Activated gamma-delta T cell (primary cell): ENCODE results near the gene PCGF3.

Experiments used
- DNase-seq: peaks from one replicate; lab custom pipeline; 2025; lab: John Stamatoyannopoulos, UW

The PCGF3 gene

DNA sequence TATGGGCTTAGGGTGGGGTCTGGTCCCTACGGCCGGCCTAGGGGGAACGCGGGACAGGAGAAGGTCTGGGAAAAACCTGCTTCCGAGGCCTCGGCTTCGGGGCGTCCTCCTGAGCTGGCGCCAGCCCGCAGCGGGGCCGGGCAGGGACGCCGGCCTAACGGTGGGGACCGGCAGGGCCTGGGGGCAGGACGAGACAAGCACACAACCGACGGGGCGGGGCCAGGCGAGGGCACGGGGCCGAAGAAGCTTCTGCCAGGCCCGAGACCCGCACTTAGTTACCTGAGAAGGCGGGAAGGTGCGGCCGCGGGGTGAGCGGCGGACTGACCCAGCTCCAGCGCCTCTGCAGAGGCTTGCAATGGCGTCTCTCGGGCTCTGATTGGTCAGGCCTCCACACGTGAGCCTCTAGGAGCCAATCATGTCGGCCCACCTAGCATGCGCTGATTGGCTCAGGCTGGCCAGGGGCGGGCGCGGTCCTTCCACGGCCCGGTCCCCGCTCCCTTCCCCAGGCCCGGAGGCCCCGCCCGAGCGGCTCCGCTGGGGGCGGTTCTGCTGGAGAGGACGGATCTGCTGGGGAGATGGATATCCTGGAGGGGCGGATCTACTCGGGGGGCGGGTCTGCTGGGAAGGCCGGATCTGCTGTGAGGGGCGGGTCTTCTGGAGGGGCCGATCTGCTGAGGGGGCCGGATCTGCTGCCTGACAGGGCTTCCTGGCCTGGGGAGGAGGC, 76.0 kb downstream of the PCGF3 start:
- peak; percentile 96 for DNase-seq

DNA sequence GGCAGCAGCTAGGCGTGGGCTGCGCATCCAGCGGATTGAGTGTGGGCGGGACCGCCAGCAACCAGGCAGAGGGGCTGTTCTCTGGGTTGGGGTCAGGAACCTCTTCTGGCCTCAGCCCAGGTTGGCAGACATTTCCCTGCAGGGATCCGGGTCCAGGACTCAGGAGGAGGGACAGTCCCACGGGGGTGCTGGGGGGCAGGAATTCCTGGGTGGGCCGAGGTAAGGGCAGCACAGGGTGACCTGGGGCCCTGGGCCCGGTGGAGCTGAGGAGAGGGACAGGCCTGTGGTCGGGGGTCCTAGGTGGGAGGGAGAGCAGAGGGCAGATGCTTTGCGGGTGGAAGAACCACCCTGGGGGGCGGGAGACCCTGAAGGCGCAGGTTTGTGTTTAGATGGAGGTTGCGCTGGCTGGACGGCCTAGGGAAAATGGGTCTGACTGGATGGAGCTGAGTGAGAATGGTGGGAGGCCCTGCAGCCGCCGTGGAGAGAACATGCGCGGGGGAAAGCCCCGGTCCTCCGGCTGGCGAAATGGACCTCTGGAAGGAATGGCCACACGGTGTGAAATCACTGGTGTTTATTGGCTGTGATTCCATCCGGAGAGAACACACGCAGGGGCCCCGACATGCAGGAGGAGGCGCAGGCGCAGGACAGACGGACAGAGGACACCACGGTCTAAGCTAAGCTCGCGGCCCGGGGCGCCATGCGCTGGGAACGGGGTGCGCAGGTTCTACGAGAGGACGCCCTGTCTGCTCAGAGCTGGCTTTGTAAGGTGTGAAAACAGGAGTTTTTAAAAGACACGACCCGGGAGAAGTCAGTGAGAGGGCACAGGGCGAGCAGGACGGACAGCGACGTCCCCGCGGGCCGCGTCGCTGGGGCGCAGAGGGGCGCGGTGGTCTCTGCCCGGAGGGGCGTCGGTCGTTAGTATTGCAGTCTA, 79.0 kb downstream of the PCGF3 start:
- no peak for DNase-seq

DNA sequence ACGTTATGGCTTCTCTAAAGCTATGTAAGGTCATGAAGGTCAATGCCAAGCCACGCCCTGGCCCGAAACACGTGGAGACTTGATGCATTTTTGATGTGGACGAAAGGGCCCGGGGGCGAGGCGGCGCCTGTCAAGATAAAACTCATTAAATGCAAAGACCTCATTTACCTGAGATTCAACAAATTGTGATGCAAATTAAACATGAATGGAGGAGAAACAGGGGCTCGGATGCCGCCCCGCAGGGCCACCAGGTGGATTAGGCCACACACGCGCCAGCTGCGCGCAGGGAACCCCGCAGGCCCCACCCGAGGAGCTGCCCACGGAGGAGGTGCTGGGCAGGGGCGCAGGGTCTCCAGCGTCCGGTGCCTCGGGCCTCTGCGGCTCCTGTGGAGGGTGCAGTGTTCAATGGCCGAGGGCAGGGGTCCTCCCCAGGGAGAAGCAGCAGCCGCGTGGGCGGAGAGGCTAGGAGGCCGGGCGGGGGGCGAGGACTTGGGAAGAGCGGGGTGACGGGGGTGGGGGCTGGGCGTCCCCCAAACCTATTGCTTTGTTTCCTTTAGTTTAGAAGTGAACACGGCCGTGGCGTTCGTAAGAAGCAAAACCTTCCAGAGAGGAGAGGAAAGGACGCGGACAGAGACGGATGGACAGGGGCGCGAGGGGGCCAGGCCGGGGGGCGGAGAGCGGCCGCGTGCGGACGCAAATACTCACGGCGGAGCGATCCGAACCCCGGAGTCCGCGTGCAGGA, 79.9 kb downstream of the PCGF3 start:
- DNase-seq: no peak

DNA sequence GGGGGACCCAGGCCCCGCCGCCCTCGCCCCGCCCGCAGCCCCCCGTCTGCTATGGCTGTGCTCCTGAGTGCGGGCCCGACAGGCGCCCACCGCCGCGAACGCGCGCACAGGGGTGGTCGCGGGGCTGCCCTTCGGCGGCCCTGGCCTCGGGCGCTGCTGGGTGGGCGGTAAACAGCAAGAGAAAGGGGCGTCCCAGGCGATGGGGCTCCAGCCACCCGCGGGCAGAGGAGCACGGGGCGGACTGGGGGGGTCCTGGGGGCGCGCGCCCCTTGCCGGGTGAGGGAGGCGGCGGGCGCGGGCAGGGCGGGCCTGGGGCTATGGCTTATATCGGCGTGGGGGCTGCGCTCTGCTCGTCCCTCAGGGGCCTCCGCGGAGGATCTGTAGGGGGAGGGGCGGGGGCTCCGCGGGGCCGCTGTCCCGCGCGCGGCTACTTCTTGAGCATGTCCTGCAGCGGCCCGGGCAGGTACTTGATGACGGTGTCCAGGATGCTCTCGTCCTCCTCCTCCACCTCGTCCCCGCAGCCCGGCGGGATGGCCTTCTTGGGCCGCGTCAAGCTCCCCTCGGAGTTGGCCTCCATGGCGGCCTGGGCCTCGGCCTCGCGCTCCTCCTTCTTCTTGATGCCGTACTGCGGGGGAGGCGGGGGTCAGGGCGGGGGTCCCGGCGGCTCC, 80.6 kb downstream of the PCGF3 start:
- no peak for DNase-seq

DNA sequence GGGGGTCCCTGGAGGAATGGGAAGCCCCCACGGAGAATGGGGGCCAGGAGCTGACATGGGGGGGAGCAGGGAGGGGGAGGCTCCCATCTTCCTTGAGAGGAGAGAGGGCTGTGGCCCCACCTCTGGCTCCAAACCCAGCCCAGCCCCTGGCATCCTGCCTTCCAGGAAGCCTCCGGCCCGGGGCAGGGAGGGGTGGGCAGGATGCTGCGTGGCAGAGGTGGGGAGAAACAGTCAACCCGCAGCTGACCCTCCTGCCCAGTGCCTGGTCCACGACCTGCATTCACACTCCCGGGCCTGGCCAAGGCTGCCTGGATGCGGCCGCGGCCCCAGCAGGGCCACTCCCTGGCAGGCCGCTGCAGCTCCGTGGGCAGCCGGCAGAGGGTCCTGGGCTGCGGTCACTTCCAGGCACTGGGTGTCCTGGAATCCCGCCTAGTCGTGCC, 81.2 kb downstream of the PCGF3 start:
- no peak for DNase-seq

DNA sequence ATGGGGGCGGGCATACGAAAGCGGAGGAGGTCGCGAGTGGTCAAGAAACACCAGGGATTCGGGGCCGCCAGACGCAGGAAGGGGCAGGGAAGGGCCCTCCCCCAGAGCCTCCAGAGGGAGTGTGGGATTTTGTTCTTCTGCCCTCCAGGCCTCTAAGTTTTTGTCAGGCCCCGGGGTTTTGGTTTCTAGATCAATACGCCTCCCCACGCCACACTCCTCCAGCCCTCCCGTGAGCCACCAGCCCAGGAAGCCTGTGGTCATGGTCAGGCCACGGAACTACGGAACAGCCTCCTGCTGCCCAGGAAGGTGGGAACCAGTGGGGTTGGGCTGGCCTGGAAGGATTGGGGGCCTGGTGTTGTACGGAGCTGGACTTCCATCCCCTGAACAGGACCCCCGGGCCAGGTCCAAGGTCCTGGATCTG, 81.9 kb downstream of the PCGF3 start:
- DNase-seq: no peak

DNA sequence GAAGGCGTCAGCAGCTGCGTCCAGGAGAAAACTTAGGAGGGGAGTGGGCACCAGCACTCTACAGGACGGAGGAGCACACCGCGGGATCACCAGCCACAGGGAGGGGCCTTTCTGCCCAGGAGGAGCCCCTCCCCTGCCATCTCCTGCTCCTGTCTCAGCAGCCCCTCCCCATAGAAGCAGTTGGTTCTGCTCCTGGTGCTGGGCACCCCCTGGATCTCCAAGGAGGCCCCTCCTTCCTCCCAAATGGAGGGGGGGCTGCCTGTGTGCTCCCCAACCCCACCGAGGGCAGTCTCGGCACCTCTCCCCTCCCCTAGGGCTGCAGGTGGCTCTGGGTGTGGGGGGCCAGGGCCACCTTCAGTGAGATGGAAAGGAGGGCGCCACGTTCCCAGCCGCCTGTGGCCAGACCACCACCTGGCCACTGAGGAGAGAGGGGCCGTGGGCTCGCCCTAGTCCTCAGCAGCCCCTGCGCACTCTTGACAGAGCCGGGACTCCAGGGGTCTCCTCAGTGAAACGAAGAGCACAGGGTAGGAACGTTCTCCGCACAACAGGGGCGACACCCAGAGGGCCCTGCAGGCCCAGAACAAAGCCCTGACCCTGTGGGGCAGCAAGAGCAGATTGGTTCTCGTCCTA, 82.5 kb downstream of the PCGF3 start:
- DNase-seq: no peak

DNA sequence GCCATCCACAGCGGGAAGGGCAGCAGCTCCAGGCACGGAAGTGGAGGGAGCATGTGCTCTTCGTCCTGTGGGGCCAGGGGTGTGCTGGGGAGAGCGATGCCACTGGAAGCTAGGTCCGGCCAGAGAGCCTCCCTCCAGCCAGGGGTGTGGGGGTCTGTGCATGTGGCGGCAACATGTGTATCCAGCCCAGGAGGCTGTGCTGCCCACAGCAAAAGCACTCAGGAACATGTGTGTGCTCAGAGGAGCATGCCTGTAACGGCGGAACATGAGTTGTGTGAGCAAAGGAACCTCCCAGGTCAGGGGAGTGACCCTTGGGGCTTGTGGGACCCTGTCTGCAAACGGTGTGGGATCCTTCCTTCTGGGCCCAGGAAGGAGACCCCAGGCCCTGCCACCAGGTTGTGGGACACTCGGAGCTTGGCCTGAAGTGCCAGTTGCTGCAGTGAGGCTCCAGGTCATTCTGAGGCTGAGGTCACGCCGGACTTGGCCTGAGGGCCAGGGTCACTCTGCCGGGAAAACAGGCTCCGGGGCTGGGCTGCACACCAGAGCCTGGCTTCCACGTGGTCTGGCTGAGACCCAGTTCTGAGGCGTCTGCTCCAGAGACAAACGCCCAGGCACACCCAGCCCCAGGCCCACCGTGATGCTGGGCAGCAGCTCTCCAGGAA, 83.1 kb downstream of the PCGF3 start:
- no peak for DNase-seq

DNA sequence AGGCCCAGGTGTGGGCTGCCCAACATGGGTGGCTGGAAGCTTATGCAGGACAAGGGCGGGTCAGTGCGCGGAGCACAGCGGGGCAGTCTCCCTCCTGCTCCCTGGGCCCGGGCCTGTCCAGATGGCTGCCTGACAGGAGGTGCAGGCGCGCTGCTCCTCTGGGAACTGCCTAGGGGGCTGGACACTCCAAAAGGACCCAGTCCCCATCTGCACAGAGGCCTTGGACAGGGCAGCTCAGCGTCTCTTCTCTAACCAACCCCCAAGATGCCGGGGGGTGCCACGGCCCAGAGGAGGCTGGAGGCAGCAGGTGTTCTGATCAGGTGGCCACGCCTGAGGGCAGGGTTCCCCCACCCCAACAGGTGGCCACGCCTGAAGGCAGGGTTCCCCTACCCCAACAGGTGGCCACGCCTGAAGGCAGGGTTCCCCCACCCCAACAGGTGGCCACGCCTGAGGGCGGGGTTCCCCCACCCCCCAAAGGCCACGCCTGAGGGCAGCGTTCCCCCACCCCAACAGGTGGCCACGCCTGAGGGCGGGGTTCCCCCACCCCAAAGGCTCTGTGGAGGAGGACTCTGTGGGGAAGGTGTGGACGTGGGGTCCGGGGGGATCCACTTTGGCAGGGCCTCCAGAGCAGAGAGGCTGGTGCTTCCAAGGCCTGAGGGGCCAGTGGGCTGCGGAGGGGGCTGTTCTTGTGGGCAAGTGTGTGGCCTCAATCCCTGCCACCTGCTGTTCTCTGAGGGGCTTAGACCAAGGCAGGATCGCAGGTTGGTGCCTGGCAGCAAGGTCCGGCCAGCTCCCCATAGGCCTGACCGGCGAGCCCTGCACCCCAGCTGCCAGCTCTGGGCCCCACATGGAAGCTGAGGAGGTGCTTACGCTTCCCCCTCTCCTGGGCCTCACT, 84.2 kb downstream of the PCGF3 start:
- DNase-seq: no peak

DNA sequence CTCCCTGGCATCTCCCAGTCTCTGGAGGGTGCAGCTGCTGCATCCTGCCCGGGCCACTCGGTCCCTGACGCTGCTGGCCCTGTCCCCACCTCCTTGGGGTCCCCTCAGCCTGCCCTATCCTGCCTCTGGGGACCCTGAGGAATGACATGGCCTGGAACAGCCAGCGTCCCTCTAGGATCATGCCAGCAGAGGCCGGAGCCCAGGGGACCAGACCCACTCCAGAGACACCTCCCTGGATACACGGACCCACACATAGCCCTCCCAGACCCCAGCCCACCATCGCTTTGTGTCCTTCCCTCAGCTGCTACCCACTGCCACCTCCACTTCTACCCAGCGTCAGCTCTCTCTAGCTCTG, 84.8 kb downstream of the PCGF3 start:
- no peak for DNase-seq

DNA sequence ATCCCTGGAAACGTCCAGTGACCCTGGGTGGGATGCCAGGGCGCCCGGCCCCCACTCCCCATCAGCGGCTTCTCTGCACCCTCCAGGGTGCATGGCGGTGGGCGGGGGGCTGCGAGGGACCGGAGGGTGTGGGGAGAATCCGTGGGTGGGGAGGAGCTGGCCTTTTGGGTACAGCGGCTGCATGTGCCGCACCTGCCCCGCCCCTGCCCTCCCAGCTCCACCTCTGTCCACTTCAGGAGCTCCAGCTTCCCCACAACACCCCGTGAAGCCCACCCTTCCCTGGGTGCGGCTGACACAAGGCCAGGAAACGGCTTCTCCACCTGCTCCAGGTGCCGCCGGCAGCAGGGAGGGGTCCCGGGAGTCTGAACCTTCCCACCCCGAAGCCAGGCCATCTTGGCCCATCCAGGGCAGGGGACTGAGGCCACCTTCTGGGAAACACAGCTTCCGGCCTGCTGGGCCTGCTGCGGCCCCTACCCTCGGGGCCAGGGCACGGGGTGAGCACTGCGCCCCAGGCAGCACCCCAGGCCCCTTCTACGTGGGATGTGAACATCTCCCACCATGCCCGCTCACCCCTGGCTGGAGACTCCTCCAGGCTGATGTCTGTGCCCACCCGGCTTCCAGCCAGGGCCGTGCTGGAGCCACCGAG, 85.7 kb downstream of the PCGF3 start:
- DNase-seq: no peak

DNA sequence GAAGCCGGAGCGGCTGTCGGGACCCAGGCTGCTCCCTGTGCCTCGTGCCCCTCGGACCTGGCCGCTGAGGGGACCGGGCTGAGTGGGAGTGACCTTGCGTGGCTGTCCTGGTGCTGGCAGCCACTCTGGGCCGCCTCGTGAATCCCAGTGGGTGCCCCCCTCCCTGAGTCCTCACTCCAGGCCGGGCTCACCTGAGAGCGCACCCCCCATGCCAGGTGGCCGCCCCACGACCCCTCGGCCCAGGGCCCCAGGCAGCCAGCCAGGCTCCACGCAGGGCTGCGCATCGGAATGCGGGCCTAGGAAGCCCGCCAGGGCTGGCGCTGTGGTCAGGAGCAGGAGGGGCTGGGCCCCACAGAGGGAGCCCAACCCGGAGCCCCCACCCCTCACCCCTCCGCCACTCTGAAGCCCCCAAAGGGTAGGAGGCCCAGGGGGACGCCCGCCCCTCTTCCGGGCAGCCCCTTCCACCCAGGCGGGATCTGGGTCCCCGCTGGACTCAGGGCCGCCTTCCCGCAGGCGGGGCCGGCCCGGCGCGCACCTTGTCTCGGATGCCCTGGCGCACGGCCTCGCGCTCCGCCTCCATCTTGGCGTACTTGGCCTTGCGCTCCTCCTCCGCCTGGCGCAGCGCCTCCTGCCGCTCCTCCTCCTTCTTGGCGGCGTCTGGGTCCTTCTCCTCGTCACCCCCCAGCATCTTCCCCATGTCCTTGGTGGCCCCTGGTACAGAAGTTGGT, 86.4 kb downstream of the PCGF3 start:
- no peak for DNase-seq

DNA sequence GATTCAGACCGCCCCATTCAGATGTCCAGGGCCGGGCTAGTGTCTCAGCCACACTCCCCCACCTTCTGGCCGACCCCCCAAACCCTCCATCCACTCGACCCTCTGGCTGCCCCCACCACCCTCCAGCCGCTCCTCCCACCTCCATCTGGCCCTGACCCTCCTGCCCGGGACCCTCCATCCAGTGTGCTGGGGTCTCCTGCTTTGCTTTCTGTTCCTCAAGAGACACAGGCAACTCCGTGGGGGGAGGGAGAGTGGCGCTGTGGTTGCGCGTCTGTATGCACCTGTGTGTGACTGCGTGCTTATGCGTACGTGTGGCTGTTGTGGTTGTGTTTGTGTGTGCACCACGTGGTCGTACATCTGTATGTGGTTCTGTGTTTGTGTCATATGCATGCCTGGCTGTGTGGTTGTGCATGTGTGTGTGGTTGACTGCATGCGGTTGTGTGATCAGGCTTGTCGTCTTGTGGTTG, 87.0 kb downstream of the PCGF3 start:
- DNase-seq: no peak

DNA sequence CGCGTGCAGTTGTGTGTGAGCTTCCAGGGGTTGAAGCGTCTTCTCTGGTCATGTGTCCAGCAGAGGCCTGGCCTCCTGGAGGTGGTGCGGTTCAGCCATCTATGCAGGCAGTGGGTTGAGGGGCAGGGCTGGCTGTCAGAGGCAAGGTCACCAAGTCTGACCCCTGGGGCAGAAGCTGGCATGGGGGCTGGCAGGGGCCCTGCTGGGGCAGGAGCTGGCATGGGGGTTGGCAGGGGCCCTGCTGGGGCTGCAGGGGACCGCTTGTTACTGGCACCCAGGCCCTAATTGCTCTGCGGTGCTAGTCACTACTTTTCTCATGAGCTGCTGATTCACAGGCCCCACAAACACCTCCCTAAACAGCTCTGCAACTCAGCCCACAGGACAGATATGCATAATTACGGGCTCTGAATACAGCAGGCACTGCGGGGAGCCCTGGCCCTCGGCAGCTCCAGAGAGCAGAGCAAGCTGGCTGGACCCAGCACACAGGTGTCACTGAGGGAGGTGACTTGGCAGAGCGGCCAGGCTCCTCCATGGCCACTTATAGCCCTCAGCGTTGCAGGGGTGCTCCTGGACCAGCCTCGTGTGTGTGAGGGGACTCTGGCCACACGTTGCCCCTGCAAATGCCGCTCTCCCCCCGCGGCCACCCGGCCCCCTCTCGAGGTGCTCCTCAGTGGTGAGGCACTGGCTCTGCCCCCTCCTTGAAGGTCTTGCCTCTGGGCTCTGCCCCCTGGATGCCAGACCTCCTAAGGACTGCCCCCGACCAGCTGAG, 87.6 kb downstream of the PCGF3 start:
- no peak for DNase-seq

DNA sequence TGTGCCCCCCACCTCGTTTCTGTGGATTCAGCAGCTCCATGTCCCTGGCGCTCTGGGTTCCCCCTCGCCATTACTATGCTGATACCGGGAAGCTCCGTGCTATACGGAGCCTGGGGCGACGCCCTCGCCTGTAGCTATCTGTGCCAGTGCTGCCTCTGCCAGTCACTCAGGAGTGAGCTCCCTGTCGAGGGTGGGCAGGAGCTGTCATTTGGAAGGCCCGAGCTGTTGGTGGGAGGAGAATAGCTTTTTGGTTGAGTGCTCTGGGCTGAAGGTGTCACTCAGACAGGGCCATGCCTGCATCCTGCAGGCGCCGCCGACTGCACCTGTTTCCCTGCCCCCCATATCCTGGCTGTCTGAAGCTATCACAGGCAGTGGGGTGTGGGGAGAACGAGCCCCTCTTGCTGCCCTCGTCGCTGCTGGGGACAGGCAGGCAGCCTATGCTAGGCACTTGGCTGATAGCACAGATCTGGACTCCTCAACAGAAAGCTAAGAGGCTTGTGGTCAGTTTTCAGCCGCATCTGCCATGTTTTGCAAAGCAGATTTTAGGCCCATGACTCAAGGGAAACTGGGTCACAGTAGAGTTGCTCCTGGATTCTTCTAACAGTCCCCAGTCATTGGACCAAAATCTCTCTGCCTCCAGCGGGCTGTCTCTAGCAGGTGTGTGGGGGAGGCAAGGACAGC, 88.4 kb downstream of the PCGF3 start:
- DNase-seq: no peak

DNA sequence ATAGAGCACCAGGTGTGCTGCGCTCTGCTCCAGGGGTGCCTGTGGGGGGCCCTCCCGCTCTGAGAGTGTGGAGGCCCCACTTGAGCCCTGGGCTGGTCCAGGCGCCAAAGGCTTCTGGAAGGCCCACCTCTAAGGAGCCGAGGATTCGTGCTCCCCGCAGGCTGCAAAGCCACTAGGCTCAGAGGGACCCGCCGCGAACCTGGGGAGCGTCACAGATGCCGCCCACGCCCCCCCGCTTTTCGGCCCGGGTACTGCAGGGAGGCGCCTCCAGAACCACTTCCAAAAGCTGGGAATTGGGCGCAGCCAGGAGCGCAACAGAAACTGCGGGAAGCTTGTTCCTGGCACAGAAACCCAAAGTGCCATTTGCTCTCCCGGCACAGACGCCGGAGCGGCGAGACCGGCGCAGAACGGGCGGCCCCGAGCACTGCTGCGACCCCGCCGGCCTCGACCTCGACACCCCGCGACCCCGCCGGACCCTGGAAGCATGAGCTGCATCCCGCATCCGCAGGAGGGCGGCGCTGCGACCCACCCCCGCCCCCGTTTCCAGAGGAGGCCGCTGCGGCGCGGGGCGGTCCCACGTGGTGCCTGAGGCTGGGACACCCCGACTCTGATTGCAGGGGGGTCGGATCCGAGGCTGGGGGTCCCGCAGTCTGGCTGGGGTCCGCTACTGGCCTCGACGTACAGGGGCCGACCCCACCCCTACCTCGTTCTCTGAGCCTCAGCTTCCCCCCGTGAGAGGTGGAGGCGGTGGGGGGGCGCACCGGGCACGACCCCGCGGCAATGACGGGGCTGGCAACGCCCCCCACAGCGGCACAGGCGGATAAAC, 89.5 kb downstream of the PCGF3 start:
- DNase-seq: no peak
